Measurements from ENCODE around the gene ZNF496.

DNA sequence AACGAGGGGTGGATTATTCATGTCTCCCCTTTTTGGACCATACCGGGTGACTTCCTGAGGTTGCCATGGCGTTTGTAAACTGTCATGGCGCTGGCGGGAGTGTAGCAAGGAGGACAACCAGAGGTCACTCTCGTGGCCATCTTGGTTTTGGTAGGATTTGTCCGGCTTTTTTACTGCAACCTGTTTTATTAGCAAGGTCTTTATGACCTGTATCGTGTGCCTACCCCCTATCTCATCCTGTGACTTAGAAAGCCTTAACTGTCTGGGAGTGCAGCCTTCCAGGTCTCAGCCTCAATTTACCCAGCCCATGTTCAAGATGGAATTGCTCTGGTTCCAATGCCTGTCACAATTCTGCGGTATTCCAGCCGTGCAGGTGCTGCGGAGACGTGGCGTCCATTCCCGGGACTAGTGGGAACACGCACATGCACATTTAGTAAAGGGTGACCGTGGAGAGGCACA, 40.2 kb upstream of the ZNF496 start:
- TF ChIP-seq CTCF (IDR thresholded peaks at IDR 0.05; ENCODE audit: low read length) (no peak), EZH2phosphoT487 (IDR thresholded peaks at IDR 0.05; ENCODE audit: low read length) (no peak)
